EH (cell line): ENCODE results near the gene LTBR.

ENCODE experiments used
- DNase-seq: peaks from one replicate; pipeline ENCODE4 v3.0.0-alpha.2; 2015; ENCODE audit warnings: low read depth

The LTBR gene

GRCh38 chr12:6384499-6385436 lies 806 bp downstream of the LTBR start:
- peak; percentile 18 for DNase-seq

DNA sequence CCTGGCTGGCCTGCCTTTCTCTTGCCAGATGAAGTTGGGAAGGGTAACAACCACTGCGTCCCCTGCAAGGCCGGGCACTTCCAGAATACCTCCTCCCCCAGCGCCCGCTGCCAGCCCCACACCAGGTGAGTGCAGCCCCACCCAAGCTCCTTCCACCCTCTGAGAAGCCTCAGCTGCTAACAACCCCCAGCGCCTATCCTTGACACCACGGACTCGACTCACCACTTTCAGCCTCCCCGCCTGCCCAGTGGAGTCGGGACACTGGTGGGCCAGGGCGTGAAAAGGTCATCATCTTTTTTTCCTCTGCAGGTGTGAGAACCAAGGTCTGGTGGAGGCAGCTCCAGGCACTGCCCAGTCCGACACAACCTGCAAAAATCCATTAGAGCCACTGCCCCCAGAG lies 2.1 kb downstream of the LTBR start:
- DNase-seq, result no peak

GRCh38 chr12:6386491-6386890 lies 2.5 kb downstream of the LTBR start:
- no peak for DNase-seq

DNA sequence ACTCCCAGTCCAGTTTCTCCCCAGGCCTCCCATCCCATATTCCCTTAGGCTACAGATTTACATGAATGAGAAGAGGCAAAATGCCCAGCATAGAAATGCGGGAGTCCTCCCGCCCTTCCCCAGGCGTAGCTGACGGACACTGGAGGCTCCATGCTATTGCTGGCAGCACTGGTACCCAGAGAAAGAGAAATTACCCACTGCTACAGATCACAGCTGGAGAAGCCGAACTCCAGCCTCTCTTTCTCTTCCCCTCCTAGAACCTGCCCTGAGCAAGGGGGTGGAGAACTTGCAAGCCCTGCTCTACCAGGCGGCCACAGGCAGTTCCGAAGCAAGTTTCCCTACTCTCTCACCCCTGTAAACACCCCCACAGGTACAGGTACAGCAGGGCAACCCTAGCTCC lies 3.6 kb downstream of the LTBR start:
- no peak for DNase-seq

- DNase-seq, result no peak
Measured at GRCh38 chr12:6390084-6390799, 6.3 kb downstream of the LTBR start.

GRCh38 chr12:6391013-6391412 lies 7.1 kb downstream of the LTBR start:
- DNase-seq, result no peak

- peak; percentile 14 for DNase-seq
Measured at GRCh38 chr12:6392504-6392903, 8.5 kb downstream of the LTBR start.

DNA sequence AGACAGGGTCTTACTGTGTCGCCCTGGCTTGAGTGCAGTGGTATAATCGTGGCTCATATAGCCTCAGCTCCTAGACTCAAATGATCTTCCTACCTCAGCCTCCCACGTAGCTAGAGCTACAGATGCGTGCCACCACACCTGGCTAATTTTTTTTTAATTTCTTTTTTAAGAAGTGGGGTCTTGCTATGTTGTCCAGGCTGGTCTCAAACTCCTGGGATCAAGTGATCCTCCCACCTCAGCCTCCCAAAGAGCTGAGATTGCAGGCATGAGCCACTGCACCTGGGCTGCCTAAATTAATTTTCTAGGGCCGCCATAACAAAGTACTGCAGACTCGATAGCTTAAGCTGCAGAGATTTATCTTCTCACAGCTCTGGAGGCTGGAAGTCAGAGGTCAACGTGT lies 9.1 kb downstream of the LTBR start:
- DNase-seq, result no peak

DNA sequence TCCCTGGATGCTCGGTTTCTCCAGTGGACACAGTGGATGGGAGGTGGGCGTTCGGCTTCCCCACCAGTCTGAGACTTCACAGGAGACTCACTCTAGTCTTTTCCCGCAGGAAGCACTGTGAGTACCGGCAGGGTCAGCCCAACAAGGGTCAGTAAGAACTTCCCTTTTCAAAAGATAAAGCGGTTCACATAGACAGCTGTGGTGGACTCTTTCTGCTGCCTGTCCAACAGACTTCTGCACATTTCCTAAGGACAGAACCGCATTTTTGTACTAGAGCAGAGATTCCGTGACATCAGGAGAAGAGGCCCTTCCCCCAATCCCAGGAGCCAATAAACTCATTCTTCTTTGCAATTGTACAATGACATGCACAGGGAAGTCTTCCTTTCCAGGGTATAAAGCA lies 10.4 kb downstream of the LTBR start:
- no peak for DNase-seq

GRCh38 chr12:6396031-6396430 lies 12.1 kb downstream of the LTBR start:
- DNase-seq, result no peak

GRCh38 chr12:6399884-6400644 lies 16.1 kb downstream of the LTBR start:
- no peak for DNase-seq

DNA sequence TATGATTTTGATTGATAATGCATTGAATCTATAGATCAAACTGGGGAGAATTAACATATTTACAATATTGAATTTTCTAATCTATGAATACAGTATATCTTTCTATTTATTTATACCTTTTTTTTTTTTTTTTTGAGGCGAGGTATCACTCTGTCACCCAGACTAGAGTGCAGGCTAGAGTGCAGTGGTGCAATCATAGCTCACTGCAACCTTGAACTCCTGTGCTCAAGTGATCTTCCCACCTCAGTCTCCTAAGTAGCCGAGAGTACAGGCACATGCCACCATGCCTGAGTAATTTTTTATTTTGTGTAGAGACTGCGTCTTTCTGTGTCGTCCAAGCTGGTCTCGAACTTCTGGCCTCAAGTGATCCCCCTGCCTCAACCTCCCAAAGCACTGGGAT lies 20.4 kb downstream of the LTBR start:
- no peak for DNase-seq

DNA sequence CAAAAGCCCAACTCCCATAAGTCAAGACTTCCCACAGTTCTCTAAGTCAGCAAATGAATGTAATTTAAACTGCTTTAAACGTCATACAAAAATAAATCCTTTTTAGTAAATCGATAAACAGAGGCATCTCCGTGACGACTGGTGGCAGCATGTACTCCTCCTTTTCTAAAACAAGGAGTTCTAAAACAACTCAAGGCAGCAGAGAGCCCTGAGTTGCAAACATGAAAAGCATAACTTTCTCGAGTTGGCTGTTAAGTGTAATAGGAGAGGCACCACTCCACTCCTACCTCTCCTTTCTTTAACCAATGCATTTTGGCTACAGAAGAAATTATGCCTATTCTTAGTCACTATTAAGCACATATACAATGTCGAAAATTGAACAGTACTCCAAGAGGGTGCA lies 22.0 kb downstream of the LTBR start:
- no peak for DNase-seq

- no peak for DNase-seq
Measured at GRCh38 chr12:6407236-6407954, 23.4 kb downstream of the LTBR start.

- DNase-seq, result no peak
Measured at GRCh38 chr12:6416596-6416995, 32.6 kb downstream of the LTBR start.

DNA sequence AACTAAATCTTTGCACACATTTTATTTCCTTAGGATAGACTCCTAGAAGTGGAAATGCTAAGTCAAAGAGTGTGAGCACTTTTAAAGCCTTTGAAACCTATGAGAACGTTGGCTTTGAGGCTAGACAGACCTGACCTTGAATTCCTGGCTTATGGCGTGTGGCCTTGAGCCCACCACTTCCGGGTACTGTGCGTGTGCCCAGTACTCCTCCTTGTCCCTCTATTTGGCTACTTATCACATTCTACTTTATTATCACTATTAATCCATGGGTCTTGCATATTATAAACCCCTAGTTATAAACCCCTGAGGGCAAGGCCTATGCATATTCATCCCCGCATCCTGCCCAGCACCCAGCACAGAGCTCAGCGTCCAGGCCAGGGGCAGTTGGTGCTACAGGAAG lies 34.8 kb downstream of the LTBR start:
- DNase-seq, result no peak

DNA sequence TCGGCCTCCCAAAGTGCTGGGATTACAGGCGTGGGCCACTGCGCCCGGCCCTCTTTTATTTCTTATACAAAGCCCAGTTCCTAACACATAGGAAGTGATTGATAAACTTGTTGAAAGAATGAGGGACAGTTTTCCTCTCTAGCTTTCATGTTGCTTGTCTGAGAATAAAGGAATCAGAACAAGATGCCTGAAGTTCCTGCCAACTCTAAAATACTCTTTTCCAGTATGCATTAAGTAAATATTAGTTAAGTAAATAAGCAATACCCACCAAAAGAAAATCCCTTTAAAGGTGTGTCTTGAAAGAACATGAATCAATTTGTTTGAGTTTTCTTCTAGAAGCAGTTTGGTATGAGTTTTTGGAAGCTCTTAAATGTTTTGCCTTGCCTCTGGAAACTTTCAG lies 36.4 kb downstream of the LTBR start:
- no peak for DNase-seq

- DNase-seq, result peak; percentile 93
Measured at GRCh38 chr12:6423267-6424007, 39.5 kb downstream of the LTBR start.

GRCh38 chr12:6424008-6424347 lies 40.0 kb downstream of the LTBR start:
- no peak for DNase-seq

GRCh38 chr12:6424866-6425265 lies 40.9 kb downstream of the LTBR start:
- no peak for DNase-seq
